HepG2 (cell line): ENCODE data around the gene SLC22A23. TPM values are rescaled to one million over a fixed set of nuclear protein-coding genes. Genes with fewer than 3 reads are reported as not detected.

Experiments used
- FOXO4 ChIP-seq: sonication (generic); formaldehyde crosslinking; conservative IDR thresholded peaks from 2 replicates; pipeline ENCODE4 v1.8.1; 2023; ENCODE audit warnings: missing genetic modification reagents
- GABPB1 ChIP-seq: IDR thresholded peaks from 2 replicates; pipeline ENCODE4 v1.6.1; 2016; ENCODE audit warnings: mild to moderate bottlenecking, missing genetic modification reagents, moderate library complexity, missing compliant biosample characterization
- HNF4G ChIP-seq, 2 experiments: sonication (generic) in 1 of 2; formaldehyde crosslinking in 1 of 2; IDR thresholded peaks; 2 replicates each; pipeline versions ENCODE4 v1.4.0 to v1.6.1; 2011 to 2020; ENCODE audit warnings: borderline replicate concordance in 2 of 2, low read depth in 2 of 2, mild to moderate bottlenecking in 2 of 2, low read length in 1 of 2, missing genetic modification reagents in 1 of 2, moderate library complexity in 1 of 2
- JUN ChIP-seq: sonication (generic); formaldehyde crosslinking; IDR thresholded peaks from 2 replicates; pipeline ENCODE4 v1.4.0; 2020; ENCODE audit warnings: mild to moderate bottlenecking, missing genetic modification reagents
- KAT7 ChIP-seq: IDR thresholded peaks from 2 replicates; pipeline ENCODE4 v1.6.1; 2018; ENCODE audit warnings: borderline replicate concordance, missing compliant biosample characterization
- KLF15 ChIP-seq: sonication (generic); formaldehyde crosslinking; IDR thresholded peaks from 2 replicates; pipeline ENCODE4 v1.8.1; 2023; ENCODE audit warnings: borderline replicate concordance, mild to moderate bottlenecking, inconsistent platforms, missing genetic modification reagents, mixed read lengths
- MTA1 ChIP-seq: sonication (generic); formaldehyde crosslinking; IDR thresholded peaks from 2 replicates; pipeline ENCODE4 v1.4.0; 2020; ENCODE audit warnings: missing genetic modification reagents, mild to moderate bottlenecking, borderline replicate concordance
- MXD4 ChIP-seq: IDR thresholded peaks from 2 replicates; pipeline ENCODE4 v1.6.1; 2016; ENCODE audit warnings: mild to moderate bottlenecking, missing biosample characterization, missing genetic modification reagents
- MYC ChIP-seq: sonication (generic); formaldehyde crosslinking; IDR thresholded peaks from 2 replicates; pipeline ENCODE4 v1.9.0; 2021; ENCODE audit warnings: missing genetic modification reagents, borderline replicate concordance
- REL ChIP-seq: sonication (generic); formaldehyde crosslinking; conservative IDR thresholded peaks from 2 replicates; pipeline ENCODE4 v1.8.0; 2022; ENCODE audit warnings: mild to moderate bottlenecking, missing genetic modification reagents, moderate library complexity
- SIX4 ChIP-seq: sonication (generic); formaldehyde crosslinking; IDR thresholded peaks from 2 replicates; pipeline ENCODE4 v1.4.0; 2020; ENCODE audit warnings: missing genetic modification reagents
- SNAPC2 ChIP-seq: sonication (generic); formaldehyde crosslinking; IDR thresholded peaks from 2 replicates; pipeline ENCODE4 v1.8.1; 2022; ENCODE audit warnings: mild to moderate bottlenecking, missing genetic modification reagents
- SNRNP70 ChIP-seq: fragments of 200-400 bp; formaldehyde crosslinking; IDR thresholded peaks from 2 replicates; pipeline ENCODE4 v1.6.1; 2017; ENCODE audit warnings: mild to moderate bottlenecking, low read depth, low read length, moderate library complexity
- SPEN ChIP-seq: sonication (generic); formaldehyde crosslinking; IDR thresholded peaks from 2 replicates; pipeline ENCODE4 v1.5.1; 2020; ENCODE audit warnings: low read depth, mild to moderate bottlenecking, missing genetic modification reagents
- TFAP4 ChIP-seq: sonication (generic); IDR thresholded peaks from 2 replicates; pipeline ENCODE4 v1.6.1; 2016; ENCODE audit warnings: low read depth, borderline replicate concordance
- ZFY ChIP-seq: sonication (generic); formaldehyde crosslinking; IDR thresholded peaks from 2 replicates; pipeline ENCODE4 v1.4.0; 2020; ENCODE audit warnings: missing genetic modification reagents
- ZKSCAN8 ChIP-seq: IDR thresholded peaks from 2 replicates; pipeline ENCODE4 v1.6.1; 2016; ENCODE audit warnings: borderline replicate concordance, missing genetic modification reagents, missing compliant biosample characterization
- ZNF264 ChIP-seq: sonication (generic); formaldehyde crosslinking; IDR thresholded peaks from 2 replicates; pipeline ENCODE4 v1.4.0; 2020; ENCODE audit warnings: missing genetic modification reagents
- ZNF335 ChIP-seq: sonication (generic); formaldehyde crosslinking; IDR thresholded peaks from 2 replicates; pipeline ENCODE4 v1.4.0; 2020; ENCODE audit warnings: missing genetic modification reagents
- ZNF430 ChIP-seq: sonication (generic); formaldehyde crosslinking; IDR thresholded peaks from 2 replicates; pipeline ENCODE4 v1.9.0; 2021; ENCODE audit warnings: mild to moderate bottlenecking, missing genetic modification reagents
- ZNF687 ChIP-seq: sonication (generic); formaldehyde crosslinking; IDR thresholded peaks from 2 replicates; pipeline ENCODE4 v1.5.1; 2020; ENCODE audit warnings: mild to moderate bottlenecking, missing genetic modification reagents, moderate library complexity
- ZNF773 ChIP-seq: sonication (generic); formaldehyde crosslinking; IDR thresholded peaks from 2 replicates; pipeline ENCODE4 v1.4.0; 2020; ENCODE audit warnings: missing genetic modification reagents, borderline replicate concordance
- polyA plus RNA-seq, 8 experiments: library from polyadenylated mRNA; depleted of rRNA in 3 of 8; stranded (reverse) in 7 of 8; unstranded in 1 of 8; fragments of >200 nt; fragmentation: Illumina TruSeq in 4 of 8; extraction: Trizol in 4 of 8; gene quantifications; 2 replicates each; pipeline versions ENCODE4 v1.2.1 to v1.2.3, GENCODE V29; 2011 to 2016; ENCODE audit warnings: low read depth in 4 of 8, missing spikeins in 1 of 8, mixed read lengths in 1 of 8; ENCODE audit not compliant: insufficient read depth in 1 of 8
- total RNA-seq, 5 experiments: library from RNA; depleted of rRNA; stranded (reverse); fragments of >200 nt; fragmentation: Illumina TruSeq; extraction: Trizol; gene quantifications; 2 replicates each; pipeline ENCODE4 v1.2.3, GENCODE V29; 2016; ENCODE audit warnings: low read depth in 1 of 5

SLC22A23 gene
- total and polyA plus RNA-seq, 2 of the 13 experiments (the other 11 are each of a cell fraction or from before 2014, with no cell fraction given) = 11.8 to 17.5 TPM

- TF ChIP-seq MYC (CRISPR knock-in tag) (peak; percentile 41; the same call in 1 of the 2 replicates), JUN (CRISPR knock-in tag) (0 out of 2 replicates have a peak, but pooled peaks have one; percentile 27), ZNF687 (peak; percentile 91), ZNF430 (peak; percentile 68; the same call in 1 of the 2 replicates), ZNF264 (CRISPR knock-in tag) (no peak), ZNF335 (CRISPR knock-in tag) (no peak), KLF15 (no peak), GABPB1 (peak; percentile 46), ZNF773 (CRISPR knock-in tag) (no peak), HNF4G (IDR thresholded peaks at IDR 0.05; ENCODE audit: borderline replicate concordance, low read depth, low read length) (peak; percentile 82), HNF4G (CRISPR knock-in tag; IDR thresholded peaks at IDR 0.05; ENCODE audit: borderline replicate concordance, low read depth) (peak; percentile 47; the same call in 1 of the 2 replicates), MXD4 (CRISPR knock-in tag) (peak; percentile 65), SNRNP70 (no peak), MTA1 (peak; percentile 91), KAT7 (CRISPR knock-in tag) (peak; percentile 40; the same call in 1 of the 2 replicates), SIX4 (CRISPR knock-in tag) (0 out of 2 replicates have a peak, but pooled peaks have one; percentile 52), SPEN (CRISPR knock-in tag) (peak; percentile 65; the same call in 1 of the 2 replicates), TFAP4 (peak; percentile 87; the same call in 1 of the 2 replicates), ZFY (peak; percentile 54; the same call in 1 of the 2 replicates), ZKSCAN8 (CRISPR knock-in tag) (peak; percentile 58; the same call in 1 of the 2 replicates), REL (no peak), FOXO4 (0 out of 2 replicates have a peak, but pooled peaks have one; percentile 51), SNAPC2 (CRISPR knock-in tag) (peak; percentile 83)
Observed at GRCh38 chr6:3377536-3378397, 79.1 kb downstream of the SLC22A23 start (continued).
